ENCODE measurements around the gene SLC27A4. TPM values are rescaled to one million over a fixed set of nuclear protein-coding genes. Genes with fewer than 3 reads are reported as not detected.

The SLC27A4 gene
- total and polyA plus RNA-seq, 2 of the 13 experiments (the other 11 are each of a cell fraction or from before 2014, with no cell fraction given): 10.6 to 18.8 TPM

- 0 out of 2 replicates have a peak, but pooled peaks have one; percentile 36 for TF ChIP-seq DPF2 (CRISPR knock-in tag; IDR thresholded peaks at IDR 0.05; ENCODE audit: borderline replicate concordance, low read depth)
- 0 out of 2 replicates have a peak, but pooled peaks have one; percentile 43 for TF ChIP-seq ZBTB43 (CRISPR knock-in tag; conservative IDR thresholded peaks at IDR 0.05)
- peak; percentile 52; the same call in 1 of the 2 replicates for TF ChIP-seq PAXIP1 (CRISPR knock-in tag; conservative IDR thresholded peaks at IDR 0.05)
- 0 out of 2 replicates have a peak, but pooled peaks have one; percentile 34 for TF ChIP-seq HINFP (CRISPR knock-in tag; IDR thresholded peaks at IDR 0.05; ENCODE audit: low read depth)
- 0 out of 2 replicates have a peak, but pooled peaks have one; percentile 8 for TF ChIP-seq BCL6 (CRISPR knock-in tag; IDR thresholded peaks at IDR 0.05)
- TF ChIP-seq NBN (conservative IDR thresholded peaks at IDR 0.05): no peak
- peak; percentile 31; the same call in 1 of the 2 replicates for TF ChIP-seq MYC (CRISPR knock-in tag; IDR thresholded peaks at IDR 0.05; ENCODE audit: borderline replicate concordance)
- TF ChIP-seq ZNF407 (CRISPR knock-in tag; IDR thresholded peaks at IDR 0.05; ENCODE audit: not compliant biosample characterization): no peak
- peak; percentile 72 for TF ChIP-seq GATAD2A (CRISPR knock-in tag; IDR thresholded peaks at IDR 0.05)
- TF ChIP-seq IRF2 (CRISPR knock-in tag; IDR thresholded peaks at IDR 0.05): peak; percentile 27; the same call in 1 of the 2 replicates
- no peak for TF ChIP-seq SATB2 (CRISPR knock-in tag; IDR thresholded peaks at IDR 0.05)
- peak; percentile 15 to 57; a peak in 2 of 4 replicates for TF ChIP-seq NR2F1 (CRISPR knock-in tag; IDR thresholded peaks at IDR 0.05)
- TF ChIP-seq ZFYVE20 (CRISPR knock-in tag; IDR thresholded peaks at IDR 0.05; ENCODE audit: borderline replicate concordance, low read depth): no peak
These were observed 43.7 kb upstream of the SLC27A4 start (continued) for GRCh38 chr9:128296340-128297220.
